ENCODE data around the gene KCNJ4. TPM values are rescaled to one million over a fixed set of nuclear protein-coding genes. Genes with fewer than 3 reads are reported as not detected.

Gene KCNJ4
- polyA plus RNA-seq, 2 of the 4 experiments (the other 2 are of a cell fraction), result 0.12 TPM; not detected in 1

GRCh38 chr22:38487946-38488345 lies 32.9 kb upstream of the KCNJ4 start:
- H3K4me3 ChIP-seq, result no peak overlapping the region
- H3K9me3 ChIP-seq, result no peaks in the 10 kb centered on the region
- DNase-seq (ENCODE audit: low read depth in 1 of 2, low spot score in 1 of 2) (no peak), ATAC-seq (no peak), FAIRE-seq (no peak)
- no peak overlapping the region for H3K4me2 ChIP-seq
- CTCF ChIA-PET, result no interaction called here
- no peak overlapping the region for H3K27ac ChIP-seq
- 88% methylated on average over 6 of the region's 6 CpGs for whole genome bisulfite sequencing (ENCODE audit: missing lambda C conversion rate)
- TF ChIP-seq POLR2A (IDR thresholded peaks at IDR 0.05; ENCODE audit: low read length), result no peak
- no peak for TF ChIP-seq JUNB (IDR thresholded peaks at IDR 0.05)
- TF ChIP-seq MYC (IDR thresholded peaks at IDR 0.05; ENCODE audit: borderline replicate concordance, low read length), result no peak
- TF ChIP-seq PBX3 (IDR thresholded peaks at IDR 0.05), result no peak
- no peak for TF ChIP-seq HOXB13 (CRISPR knock-in tag; IDR thresholded peaks at IDR 0.05; ENCODE audit: low read depth)
- no peak for TF ChIP-seq HES2 (IDR thresholded peaks at IDR 0.05)
- no peak for TF ChIP-seq ZC3H11A (IDR thresholded peaks at IDR 0.05)
- no peak for TF ChIP-seq CEBPB (IDR thresholded peaks at IDR 0.05)
- TF ChIP-seq HOXA7 (CRISPR knock-in tag; IDR thresholded peaks at IDR 0.05), result no peak
- peaks cover 26% of the 10 kb centered on the region for H3K4me1 ChIP-seq
- POLR2A ChIA-PET, result no interaction called here

GRCh38 chr22:38485783-38486182 lies 30.8 kb upstream of the KCNJ4 start:
- TF ChIP-seq MYC (IDR thresholded peaks at IDR 0.05; ENCODE audit: borderline replicate concordance, low read length) (no peak), HEYL (CRISPR knock-in tag; IDR thresholded peaks at IDR 0.05) (no peak), BHLHE40 (IDR thresholded peaks at IDR 0.05; ENCODE audit: low read depth, low read length) (no peak), PBX3 (IDR thresholded peaks at IDR 0.05) (no peak), POLR2A (IDR thresholded peaks at IDR 0.05; ENCODE audit: low read length) (no peak), KDM5A (IDR thresholded peaks at IDR 0.05) (no peak), SMC3 (IDR thresholded peaks at IDR 0.05) (no peak), CTCF (IDR thresholded peaks at IDR 0.05) (no peak), MAX (IDR thresholded peaks at IDR 0.05) (no peak), CBX2 (IDR thresholded peaks at IDR 0.05; ENCODE audit: borderline replicate concordance, low read depth) (no peak), FOSB (CRISPR knock-in tag; IDR thresholded peaks at IDR 0.05) (no peak), RAD21 (conservative IDR thresholded peaks at IDR 0.05 in 1 of 2, IDR thresholded peaks at IDR 0.05 in 1 of 2) (no peak), HOXA7 (CRISPR knock-in tag; IDR thresholded peaks at IDR 0.05) (no peak), NFE2L2 (conservative IDR thresholded peaks at IDR 0.05; ENCODE audit: low read length) (no peak), ZSCAN20 (CRISPR knock-in tag; IDR thresholded peaks at IDR 0.05) (no peak), MAZ (IDR thresholded peaks at IDR 0.05; ENCODE audit: borderline replicate concordance, low read depth, low read length) (no peak)
- ATAC-seq (peak in 1 of 2 experiments; percentile 32; a peak in 1 of 6 replicates), DNase-seq (ENCODE audit: low read depth in 1 of 2, low spot score in 1 of 2) (no peak), FAIRE-seq (no peak)
- 90% methylated on average over 5 of the region's 5 CpGs for WGBS (ENCODE audit: missing lambda C conversion rate)
- Histone ChIP-seq H3K9me3 (no peaks in the 10 kb centered on the region), H3K27ac (no peak overlapping the region), H3K4me2 (no peak overlapping the region), H3K4me1 (peaks cover 6% of the 10 kb centered on the region), H3K4me3 (no peak overlapping the region)
- POLR2A ChIA-PET, result no interaction called here
- CTCF ChIA-PET, result no interaction called here

Measured in A549 (cell line).